ENCODE data around the gene AGXT2.
"Not testable (repeated sequence)": the region's sequence is repeated elsewhere in the genome, so short reads cannot be mapped to it uniquely, and the experiment has no call there.

Gene AGXT2

GRCh38 chr5:35042781-35043180, 5.0 kb downstream of the AGXT2 start:
- no peak for DNase-seq (ENCODE audit: low spot score)
- TF ChIP-seq CTCF (IDR thresholded peaks at IDR 0.05; ENCODE audit: extremely low read depth, missing control alignments): no peak

GRCh38 chr5:35041261-35041660, 6.5 kb downstream of the AGXT2 start:
- DNase-seq (ENCODE audit: low spot score): no peak
- no peak for TF ChIP-seq CTCF (IDR thresholded peaks at IDR 0.05; ENCODE audit: extremely low read depth, missing control alignments)

GRCh38 chr5:35038891-35039290, 8.9 kb downstream of the AGXT2 start:
- TF ChIP-seq CTCF (IDR thresholded peaks at IDR 0.05; ENCODE audit: extremely low read depth, missing control alignments): no peak
- no peak for DNase-seq (ENCODE audit: low spot score)

- no peak for DNase-seq (ENCODE audit: low spot score)
- no peak for TF ChIP-seq CTCF (IDR thresholded peaks at IDR 0.05; ENCODE audit: extremely low read depth, missing control alignments)
These were observed 11.2 kb downstream of the AGXT2 start for GRCh38 chr5:35036536-35036935.

GRCh38 chr5:35035929-35036328, 11.8 kb downstream of the AGXT2 start:
- not testable (repeated sequence) for DNase-seq (ENCODE audit: low spot score)

- DNase-seq (ENCODE audit: low spot score): no peak
- TF ChIP-seq CTCF (IDR thresholded peaks at IDR 0.05; ENCODE audit: extremely low read depth, missing control alignments): no peak
These were observed 12.5 kb downstream of the AGXT2 start for GRCh38 chr5:35035271-35035670.

- no peak for DNase-seq (ENCODE audit: low spot score)
- no peak for TF ChIP-seq CTCF (IDR thresholded peaks at IDR 0.05; ENCODE audit: extremely low read depth, missing control alignments)
These were observed 15.4 kb downstream of the AGXT2 start for GRCh38 chr5:35032356-35032755.

GRCh38 chr5:35031276-35031675, 16.5 kb downstream of the AGXT2 start:
- DNase-seq (ENCODE audit: low spot score): no peak
- no peak for TF ChIP-seq CTCF (IDR thresholded peaks at IDR 0.05; ENCODE audit: extremely low read depth, missing control alignments)
